Transverse colon (tissue), 4 donors: ENCODE measurements around the gene PDIA5.

Source experiments
- CTCF ChIP-seq, 5 experiments: fragments of 200-600 bp in 3 of 5; fragments of 450-650 bp in 2 of 5; sonication (generic) in 3 of 5; IDR thresholded peaks; 1 replicate in 2 of 5; 2 replicates in 3 of 5; pipeline ENCODE4 v1.5.1; 2016 to 2017; ENCODE audit warnings: antibody characterized with exemption in 5 of 5, inconsistent platforms in 3 of 5, mild to moderate bottlenecking in 2 of 5, moderate library complexity in 1 of 5
- POLR2A ChIP-seq: fragments of 450-650 bp; IDR thresholded peaks from one replicate; pipeline ENCODE4 v1.6.1; 2016; ENCODE audit warnings: antibody characterized with exemption, mild to moderate bottlenecking, moderate library complexity
- POLR2AphosphoS5 ChIP-seq, 3 donors: sonication (generic); formaldehyde crosslinking; IDR thresholded peaks; one replicate each; pipeline ENCODE4 v1.6.1; 2016; ENCODE audit warnings: antibody characterized with exemption in 3 of 3

- TF ChIP-seq CTCF (IDR thresholded peaks at IDR 0.05) (no peak), POLR2A (no peak), POLR2AphosphoS5 (IDR thresholded peaks at IDR 0.05) (no peak)
These were observed 9.9 kb downstream of the PDIA5 start for GRCh38 chr3:123076496-123077418.
